ENCODE results near the gene RAB33B. TPM values are rescaled to one million over a fixed set of nuclear protein-coding genes. Genes with fewer than 3 reads are reported as not detected.

RAB33B gene
- total and polyA plus RNA-seq, 9 donors, result 6.8 to 15.0 (median 10.1) TPM

DNA sequence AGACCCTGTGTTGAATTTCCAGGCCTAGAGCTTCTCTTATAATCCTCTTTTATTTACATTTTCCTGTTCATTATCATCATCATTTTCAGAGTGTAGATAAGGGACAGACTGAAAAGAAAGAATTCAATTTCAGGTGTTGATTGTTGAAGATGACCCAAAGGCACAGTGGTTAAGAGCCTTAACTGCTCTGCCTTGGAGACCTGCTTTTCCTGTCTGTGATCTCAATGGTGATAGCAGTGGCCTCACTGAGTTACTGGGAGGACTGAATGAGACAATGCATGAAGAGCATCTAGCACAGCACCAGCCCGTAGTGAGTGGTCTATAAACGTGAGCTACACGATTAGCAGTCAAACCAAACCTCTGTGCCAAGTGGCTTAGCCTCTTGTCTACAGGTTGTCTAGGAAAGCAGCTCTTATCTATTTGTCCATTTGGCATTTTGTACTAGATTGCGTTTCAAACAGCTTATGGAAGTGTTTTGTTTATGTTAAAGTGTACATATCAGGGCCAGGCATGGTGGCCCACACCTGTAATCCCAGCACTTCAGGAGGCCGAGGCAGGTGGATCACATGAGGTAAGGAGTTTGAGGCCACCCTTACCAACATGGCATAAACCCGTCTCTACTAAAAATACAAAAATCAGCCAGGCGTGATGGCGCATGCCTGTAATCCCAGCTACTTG lies 60.6 kb downstream of the RAB33B start:
- no peak overlapping the region for H3K27ac ChIP-seq
- 88 to 91% (median 90%) methylated on average over 8 of the region's 8 CpGs for WGBS, 3 donors
- intact Hi-C loops (cut with DNase I), result no loop called here
- TF ChIP-seq EP300 (IDR thresholded peaks at IDR 0.05), result no peak
- TF ChIP-seq, protein P1, sequence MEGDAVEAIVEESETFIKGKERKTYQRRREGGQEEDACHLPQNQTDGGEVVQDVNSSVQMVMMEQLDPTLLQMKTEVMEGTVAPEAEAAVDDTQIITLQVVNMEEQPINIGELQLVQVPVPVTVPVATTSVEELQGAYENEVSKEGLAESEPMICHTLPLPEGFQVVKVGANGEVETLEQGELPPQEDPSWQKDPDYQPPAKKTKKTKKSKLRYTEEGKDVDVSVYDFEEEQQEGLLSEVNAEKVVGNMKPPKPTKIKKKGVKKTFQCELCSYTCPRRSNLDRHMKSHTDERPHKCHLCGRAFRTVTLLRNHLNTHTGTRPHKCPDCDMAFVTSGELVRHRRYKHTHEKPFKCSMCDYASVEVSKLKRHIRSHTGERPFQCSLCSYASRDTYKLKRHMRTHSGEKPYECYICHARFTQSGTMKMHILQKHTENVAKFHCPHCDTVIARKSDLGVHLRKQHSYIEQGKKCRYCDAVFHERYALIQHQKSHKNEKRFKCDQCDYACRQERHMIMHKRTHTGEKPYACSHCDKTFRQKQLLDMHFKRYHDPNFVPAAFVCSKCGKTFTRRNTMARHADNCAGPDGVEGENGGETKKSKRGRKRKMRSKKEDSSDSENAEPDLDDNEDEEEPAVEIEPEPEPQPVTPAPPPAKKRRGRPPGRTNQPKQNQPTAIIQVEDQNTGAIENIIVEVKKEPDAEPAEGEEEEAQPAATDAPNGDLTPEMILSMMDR (IDR thresholded peaks at IDR 0.05), result no peak
- TF ChIP-seq POLR2A (IDR thresholded peaks at IDR 0.05), result no peak
- no peaks in the 10 kb centered on the region for H3K27me3 ChIP-seq
- H3K36me3 ChIP-seq, result no peaks in the 10 kb centered on the region
- H3K9me3 ChIP-seq, result no peaks in the 10 kb centered on the region
- H3K4me3 ChIP-seq, result no peak overlapping the region
- no peaks in the 10 kb centered on the region for H3K4me1 ChIP-seq (ENCODE audit: insufficient read depth)
- no peak for DNase-seq

- DNase-seq, result no peak
- H3K27ac ChIP-seq, result no peak overlapping the region
- no peak overlapping the region for H3K4me3 ChIP-seq
- TF ChIP-seq POLR2A (IDR thresholded peaks at IDR 0.05) (no peak), EP300 (IDR thresholded peaks at IDR 0.05) (no peak)
- TF ChIP-seq, protein P1 (IDR thresholded peaks at IDR 0.05), result no peak
- H3K36me3 ChIP-seq, result no peaks in the 10 kb centered on the region
- WGBS, 3 donors, result 29 to 44% (median 42%) methylated on average over 4 of the region's 4 CpGs
- intact Hi-C loops (cut with DNase I), result no loop called here
- H3K4me1 ChIP-seq (ENCODE audit: insufficient read depth), result no peaks in the 10 kb centered on the region
- H3K9me3 ChIP-seq, result no peaks in the 10 kb centered on the region
- H3K27me3 ChIP-seq, result no peaks in the 10 kb centered on the region
Measured at GRCh38 chr4:139515531-139515958, 61.6 kb downstream of the RAB33B start.

- no peak for TF ChIP-seq POLR2A (IDR thresholded peaks at IDR 0.05)
- Histone ChIP-seq H3K36me3 (no peaks in the 10 kb centered on the region), H3K9me3 (no peaks in the 10 kb centered on the region), H3K27me3 (no peaks in the 10 kb centered on the region), H3K27ac (no peak overlapping the region), H3K4me1 (ENCODE audit: insufficient read depth) (no peaks in the 10 kb centered on the region), H3K4me3 (no peak overlapping the region)
- no peak for DNase-seq
- 77 to 82% (median 80%) methylated on average over 4 of the region's 4 CpGs for WGBS, 3 donors
- intact Hi-C loops (cut with DNase I), result no loop called here
Measured at GRCh38 chr4:139521754-139522401, 68.0 kb downstream of the RAB33B start.

GRCh38 chr4:139522457-139522856 lies 68.5 kb downstream of the RAB33B start:
- 52 to 68% (median 65%) methylated on average over 4 of the region's 4 CpGs for WGBS, 3 donors
- H3K4me1 ChIP-seq (ENCODE audit: insufficient read depth), result no peaks in the 10 kb centered on the region
- no peak overlapping the region for H3K4me3 ChIP-seq
- intact Hi-C loops (cut with DNase I), result no loop called here
- no peaks in the 10 kb centered on the region for H3K27me3 ChIP-seq
- H3K9me3 ChIP-seq, result no peaks in the 10 kb centered on the region
- TF ChIP-seq POLR2A (IDR thresholded peaks at IDR 0.05) (no peak), EP300 (IDR thresholded peaks at IDR 0.05) (no peak)
- TF ChIP-seq, protein P1 (IDR thresholded peaks at IDR 0.05), result no peak
- DNase-seq, result no peak
- no peaks in the 10 kb centered on the region for H3K36me3 ChIP-seq
- no peak overlapping the region for H3K27ac ChIP-seq

DNA sequence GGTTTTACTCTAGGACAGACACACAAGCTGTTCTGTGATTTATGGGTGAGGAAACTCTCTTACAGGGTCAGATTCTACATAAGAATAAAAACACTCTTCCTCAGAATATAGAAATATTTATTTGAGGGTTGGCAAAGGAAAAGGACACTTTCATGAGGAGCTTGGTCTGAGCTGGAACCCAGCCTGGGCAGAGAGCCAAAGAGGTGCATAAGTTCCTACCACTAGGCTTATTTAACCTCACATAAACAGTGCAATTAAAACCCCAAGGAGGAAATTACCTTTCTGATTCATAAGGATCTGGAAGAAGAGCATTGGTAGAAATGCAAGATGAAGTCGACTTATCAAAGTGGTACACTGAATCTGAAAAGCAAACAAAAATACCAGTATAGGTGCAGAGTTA lies 69.2 kb downstream of the RAB33B start:
- Histone ChIP-seq H3K4me3 (no peak overlapping the region), H3K4me1 (ENCODE audit: insufficient read depth) (no peaks in the 10 kb centered on the region), H3K36me3 (no peaks in the 10 kb centered on the region), H3K27me3 (no peaks in the 10 kb centered on the region), H3K27ac (no peak overlapping the region), H3K9me3 (no peaks in the 10 kb centered on the region)
- DNase-seq, result peak in 1 of 5 donors; percentile 30
- 84 to 97% (median 92%) methylated on average over 1 of the region's 1 CpG for WGBS, 3 donors
- TF ChIP-seq, protein P1 (IDR thresholded peaks at IDR 0.05), result no peak
- TF ChIP-seq POLR2A (IDR thresholded peaks at IDR 0.05) (no peak), EP300 (IDR thresholded peaks at IDR 0.05) (no peak)
- intact Hi-C loops (cut with DNase I), result no loop called here
